Stimulated activated CD4-positive, alpha-beta T cell treated with anti-CD3 and anti-CD28 coated beads, TNF-alpha, amount 100 ng/mL, for 24 hours (primary cell): Measurements from ENCODE around the gene REPIN1.

ENCODE experiments used
- DNase-seq, 3 experiments: peaks; one replicate each; pipeline ENCODE4 v3.0.0-alpha.2; 2020; ENCODE audit warnings: low read depth in 3 of 3

REPIN1 gene

GRCh38 chr7:150396426-150396825 lies 27.8 kb downstream of the REPIN1 start:
- no peak for DNase-seq

DNA sequence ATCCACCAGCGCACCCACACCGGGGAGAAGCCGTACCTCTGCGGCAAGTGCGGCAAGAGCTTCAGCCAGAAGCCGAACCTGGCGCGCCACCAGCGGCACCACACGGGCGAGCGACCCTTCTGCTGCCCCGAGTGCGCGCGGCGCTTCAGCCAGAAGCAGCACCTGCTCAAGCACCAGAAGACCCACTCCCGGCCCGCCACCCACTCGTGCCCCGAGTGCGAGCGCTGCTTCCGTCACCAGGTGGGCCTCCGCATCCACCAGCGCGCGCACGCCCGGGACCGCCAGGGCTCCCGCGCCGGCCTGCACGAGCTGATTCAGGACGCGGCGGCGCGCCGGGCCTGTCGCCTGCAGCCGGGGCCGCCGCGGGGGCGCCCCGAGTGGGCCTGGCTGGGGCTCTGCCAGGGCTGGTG lies 28.2 kb downstream of the REPIN1 start:
- no peak for DNase-seq

GRCh38 chr7:150397346-150398107 lies 28.9 kb downstream of the REPIN1 start:
- no peak for DNase-seq

- DNase-seq = no peak
Observed at GRCh38 chr7:150398108-150398964, 29.7 kb downstream of the REPIN1 start.

DNA sequence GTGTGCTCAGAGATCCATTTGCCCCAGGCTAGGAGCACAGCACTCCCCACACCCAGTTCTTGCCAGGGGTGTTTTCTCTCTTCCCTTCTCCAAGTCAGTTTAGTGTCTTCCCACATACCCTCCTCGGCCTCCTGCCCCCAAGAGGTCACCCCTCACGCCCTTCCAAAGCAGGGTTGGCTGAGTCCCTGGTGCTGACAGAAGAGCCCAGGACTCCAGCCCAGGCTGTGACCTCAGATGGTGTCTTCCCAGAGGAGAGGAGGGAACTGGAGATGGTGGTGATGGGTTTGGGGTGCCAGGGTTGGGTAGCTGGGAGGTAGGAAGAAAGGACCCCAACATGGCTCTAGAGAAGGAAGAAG lies 30.3 kb downstream of the REPIN1 start:
- no peak for DNase-seq

DNA sequence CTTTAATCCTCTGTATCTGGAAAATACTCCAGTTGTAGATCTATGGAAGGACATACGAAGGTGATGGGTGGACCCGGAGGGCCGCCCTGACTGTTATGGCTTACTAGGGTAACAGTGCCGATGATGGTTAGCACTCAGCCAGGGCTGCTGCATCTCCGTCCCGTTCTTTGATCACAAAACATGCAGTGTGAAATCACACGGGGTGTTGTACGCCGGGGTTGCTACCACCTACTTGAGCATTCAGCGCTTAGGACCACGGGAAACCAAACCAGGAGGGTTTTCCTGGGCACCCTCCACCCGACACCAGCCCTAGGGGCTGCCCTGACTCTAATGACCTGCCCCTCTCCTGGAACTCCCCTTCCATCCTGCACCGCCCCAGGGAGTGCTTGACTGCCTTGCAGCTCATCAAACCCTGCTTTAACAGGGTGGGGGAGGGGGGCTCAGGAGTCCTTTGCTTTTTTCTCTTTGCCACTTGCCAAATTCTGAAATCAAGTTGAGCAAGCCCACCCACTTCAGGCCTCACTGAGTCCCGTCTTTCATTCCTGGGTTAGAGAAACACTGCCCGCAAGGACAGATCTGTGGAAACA lies 30.9 kb downstream of the REPIN1 start:
- DNase-seq = no peak

GRCh38 chr7:150400008-150400787 lies 31.6 kb downstream of the REPIN1 start:
- DNase-seq = no peak

DNA sequence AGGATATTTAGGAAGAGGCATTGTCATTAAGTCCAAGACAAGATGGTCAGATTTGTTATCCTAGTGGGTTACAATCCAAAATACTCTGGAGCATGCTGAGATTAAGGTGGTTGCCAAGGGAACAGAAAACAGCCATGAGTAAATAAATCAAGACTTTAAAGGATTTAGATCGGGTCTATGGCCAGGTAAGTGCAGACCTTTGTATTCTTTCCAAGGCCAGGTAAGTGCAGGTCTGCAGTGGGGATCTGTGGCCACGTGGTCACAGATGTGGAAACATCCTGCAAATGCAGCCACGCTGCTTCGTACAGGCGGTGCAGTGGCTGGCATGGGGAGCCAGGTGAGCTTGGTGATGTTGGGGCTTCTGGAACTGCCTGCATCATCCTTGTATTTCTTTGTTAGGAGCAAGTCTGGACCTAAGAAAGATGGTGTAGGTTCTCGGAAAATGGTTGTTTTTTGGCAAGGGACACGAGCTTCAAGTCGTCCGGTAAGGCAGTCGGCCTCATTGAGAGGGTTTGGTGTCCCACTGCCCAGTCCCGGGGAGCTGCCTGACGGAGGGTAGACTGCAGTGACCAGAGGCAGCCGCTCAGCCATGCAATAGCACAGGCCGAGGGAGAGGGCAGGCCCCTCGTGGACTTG lies 32.3 kb downstream of the REPIN1 start:
- DNase-seq = no peak

DNA sequence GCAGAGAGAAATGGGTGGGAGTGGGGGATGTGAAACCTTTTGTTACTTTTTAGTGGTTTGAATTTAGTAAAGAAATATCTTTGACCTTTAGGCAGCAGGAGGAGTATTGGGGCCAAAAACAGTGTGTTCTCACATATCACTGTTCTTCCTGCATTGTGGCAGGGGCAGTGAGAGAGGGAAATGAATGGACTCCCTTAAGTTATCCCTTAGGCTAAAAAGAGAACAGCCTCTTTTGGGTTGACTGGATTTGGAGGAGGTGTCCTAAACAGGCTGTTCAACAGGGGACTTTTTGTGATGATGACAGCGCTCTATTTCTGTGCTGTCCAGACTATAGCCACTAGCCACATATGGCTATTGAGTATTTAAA lies 32.8 kb downstream of the REPIN1 start:
- no peak for DNase-seq

DNA sequence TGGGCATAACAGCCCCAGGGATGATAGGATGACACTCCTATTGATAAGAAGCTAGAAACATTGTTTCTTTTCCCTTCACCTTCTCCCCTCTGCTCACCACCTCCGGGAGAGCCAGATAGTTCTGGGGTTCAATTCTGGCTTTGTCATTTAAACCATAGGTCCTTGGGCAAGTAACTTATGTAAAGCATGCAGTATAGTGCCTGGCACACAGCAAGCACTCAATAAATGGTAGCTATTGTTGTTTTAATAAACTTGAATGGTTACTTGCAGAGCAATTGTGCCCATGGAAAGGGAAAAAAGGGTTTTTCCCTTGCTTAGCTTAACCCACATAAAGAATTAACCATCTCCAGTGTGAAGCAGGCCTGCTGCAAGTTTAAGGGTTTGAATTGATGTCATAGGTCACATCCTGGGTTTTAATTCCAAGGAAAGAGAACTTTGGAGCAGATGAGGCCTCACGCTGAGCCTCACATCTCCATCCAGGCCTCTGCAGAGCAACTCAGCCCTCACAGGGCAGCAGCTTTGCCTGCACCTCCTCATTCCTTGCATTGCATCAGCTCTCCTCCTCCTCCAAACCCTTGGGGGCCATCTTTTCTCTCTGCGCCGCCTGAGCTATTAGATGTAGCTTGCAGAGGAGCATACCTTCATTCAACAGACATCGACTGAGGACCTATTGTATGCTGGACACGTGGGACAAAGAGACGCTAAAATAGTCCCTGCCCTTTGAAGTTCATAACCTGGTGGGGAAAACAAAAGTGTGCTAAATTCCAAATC lies 33.4 kb downstream of the REPIN1 start:
- DNase-seq = no peak

GRCh38 chr7:150402671-150403321 lies 34.2 kb downstream of the REPIN1 start:
- no peak for DNase-seq

- DNase-seq = no peak
Observed at GRCh38 chr7:150403376-150404171, 35.0 kb downstream of the REPIN1 start.

- no peak for DNase-seq
Observed at GRCh38 chr7:150404172-150404804, 35.7 kb downstream of the REPIN1 start.

GRCh38 chr7:150404805-150405583 lies 36.4 kb downstream of the REPIN1 start:
- peak; percentile 41 to 76 (median 56) for DNase-seq

GRCh38 chr7:150405584-150406311 lies 37.1 kb downstream of the REPIN1 start:
- no peak for DNase-seq

DNA sequence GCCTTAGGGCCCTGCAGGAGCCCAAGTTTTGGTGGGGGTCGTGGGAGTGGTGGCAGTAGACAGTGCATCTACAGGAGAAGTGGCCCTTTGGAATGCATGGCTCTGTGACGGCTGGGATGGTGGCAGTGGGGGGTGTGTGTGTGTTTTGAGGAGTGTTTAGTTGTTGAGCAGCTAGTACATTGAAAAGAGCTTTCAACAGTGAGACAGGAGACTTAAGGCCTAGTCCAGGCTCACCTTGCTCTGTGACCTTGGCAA lies 37.6 kb downstream of the REPIN1 start:
- DNase-seq = no peak

DNA sequence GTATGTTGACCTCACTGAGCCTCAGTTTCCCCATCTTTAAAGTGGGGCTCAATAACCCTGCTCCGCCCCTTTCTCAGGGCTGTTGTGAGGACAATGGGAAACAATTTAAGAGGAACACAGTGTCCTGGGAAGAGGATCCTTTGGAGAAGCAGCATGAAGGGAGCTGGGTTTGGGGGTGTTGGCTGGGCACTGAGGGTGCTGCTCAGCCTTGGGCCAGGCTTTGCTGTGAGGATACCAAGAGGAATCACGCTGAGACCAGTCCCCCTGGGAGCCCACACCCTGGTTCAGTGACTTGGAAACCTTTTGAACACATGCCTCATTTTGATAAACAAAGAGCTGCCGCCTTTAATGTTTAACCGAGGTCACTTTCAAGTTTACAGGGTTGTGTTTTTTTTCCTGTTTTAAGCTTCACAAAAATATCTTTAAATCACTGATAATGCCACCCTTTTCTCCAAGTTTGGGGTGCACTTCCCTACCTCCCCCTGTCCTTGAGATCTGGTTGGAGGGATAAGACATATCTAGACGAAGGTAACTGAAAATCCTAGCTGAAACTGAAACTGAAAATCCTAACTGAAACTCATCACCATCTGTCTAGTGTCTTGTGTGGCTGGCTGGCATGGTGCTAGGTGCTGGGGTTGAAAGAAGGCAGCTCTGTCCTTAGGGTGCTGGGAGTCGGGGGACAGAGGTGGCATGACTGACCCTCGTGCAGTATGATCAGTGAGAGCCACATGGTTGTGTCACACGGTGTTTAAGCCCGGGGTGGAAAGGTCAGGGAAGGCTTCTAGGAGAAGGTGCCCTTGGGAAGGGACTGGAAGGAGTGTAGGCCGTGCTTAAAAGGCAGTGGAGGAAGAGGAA lies 38.2 kb downstream of the REPIN1 start:
- DNase-seq = peak in 1 of 3 experiments; percentile 39
